ENCODE results near the gene RPLP2.
A peak's percentile ranks its signal among the peaks of the same experiment; 100 is the strongest.

RPLP2 gene

DNA sequence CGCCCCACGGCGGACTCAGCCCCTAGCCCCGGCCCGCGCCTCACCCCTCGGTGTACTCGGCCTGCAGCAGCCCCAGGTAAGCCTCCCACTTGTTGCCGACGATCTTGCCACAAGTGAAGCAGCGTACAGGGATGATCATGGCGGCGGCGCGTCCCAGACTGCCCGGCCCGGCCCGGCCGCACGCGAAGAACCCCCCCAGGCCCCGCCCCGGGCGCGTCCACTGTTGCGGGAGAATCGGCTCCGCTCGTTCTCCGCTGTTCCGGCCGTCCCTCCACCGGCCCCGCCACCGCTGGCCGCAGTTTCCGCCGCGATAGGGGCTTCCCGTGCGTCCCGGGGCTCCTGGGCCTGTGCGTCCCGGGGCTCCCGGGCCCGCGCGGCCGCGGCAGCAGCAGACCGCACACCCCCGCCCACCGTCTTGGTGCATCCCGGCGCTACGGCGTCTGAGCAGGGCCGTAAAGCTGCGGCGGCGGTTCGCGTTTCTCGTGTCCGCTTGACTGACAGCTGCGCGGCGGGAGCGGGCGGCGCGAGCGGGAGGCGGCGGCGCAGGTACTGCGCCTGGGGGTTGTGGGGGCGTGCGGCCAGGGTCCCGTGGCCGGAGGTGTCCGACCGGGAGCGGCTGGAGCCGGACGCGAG lies 32.7 kb downstream of the RPLP2 start, which contains the start of the genes POLR2L and TSPAN4:
Gene POLR2L (minus strand): TSS at position 160 of the 633 bp plus-strand sequence. CDS start 21 bp downstream, at position 139.
Gene TSPAN4 (plus strand): TSS at position 483 of the 633 bp plus-strand sequence. CDS start 7,453 bp downstream, outside the sequence.
- H3K27ac ChIP-seq: peak within 1 kb of the TSS; percentile 91 to 100 (median 98)
- peak within 1 kb of the TSS; percentile 70 to 99 (median 86) for H3K4me3 ChIP-seq

DNA sequence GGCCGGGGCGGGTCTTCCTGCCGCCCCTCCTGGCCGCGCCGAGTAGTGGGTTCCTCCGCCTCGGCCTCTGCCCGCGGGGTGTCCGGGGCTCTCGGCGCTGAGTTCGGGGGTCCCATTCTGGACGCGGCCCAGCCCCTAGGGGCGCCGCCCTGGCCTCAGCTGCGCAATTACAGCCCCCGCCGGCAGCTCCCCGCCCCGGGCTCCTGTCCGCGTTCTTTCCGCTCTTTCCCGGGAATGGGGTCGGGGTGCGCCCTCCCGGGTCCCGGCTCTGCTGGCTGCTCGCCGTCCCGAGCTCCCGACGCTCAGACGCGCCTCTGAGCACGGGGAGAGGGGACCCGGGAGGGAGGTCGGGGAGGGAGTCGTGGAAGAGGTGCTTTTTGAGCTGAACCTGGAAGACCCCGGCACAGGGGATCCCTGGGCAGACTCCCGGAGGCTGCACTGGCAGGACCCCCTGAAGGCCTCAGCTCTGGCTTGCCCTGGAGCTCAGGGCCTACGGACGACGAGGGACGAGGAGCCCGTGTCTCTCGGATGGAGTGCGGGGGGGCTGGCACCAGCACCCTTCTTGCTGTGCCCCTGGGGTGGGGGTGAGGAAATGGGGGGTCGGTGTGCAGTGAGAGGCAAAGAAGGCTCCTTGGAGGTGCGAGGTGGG lies 33.4 kb downstream of the RPLP2 start:
- H3K27ac ChIP-seq: peak overlapping the region; percentile 91 to 100 (median 98)
- H3K4me3 ChIP-seq: peak overlapping the region; percentile 70 to 99 (median 86)

DNA sequence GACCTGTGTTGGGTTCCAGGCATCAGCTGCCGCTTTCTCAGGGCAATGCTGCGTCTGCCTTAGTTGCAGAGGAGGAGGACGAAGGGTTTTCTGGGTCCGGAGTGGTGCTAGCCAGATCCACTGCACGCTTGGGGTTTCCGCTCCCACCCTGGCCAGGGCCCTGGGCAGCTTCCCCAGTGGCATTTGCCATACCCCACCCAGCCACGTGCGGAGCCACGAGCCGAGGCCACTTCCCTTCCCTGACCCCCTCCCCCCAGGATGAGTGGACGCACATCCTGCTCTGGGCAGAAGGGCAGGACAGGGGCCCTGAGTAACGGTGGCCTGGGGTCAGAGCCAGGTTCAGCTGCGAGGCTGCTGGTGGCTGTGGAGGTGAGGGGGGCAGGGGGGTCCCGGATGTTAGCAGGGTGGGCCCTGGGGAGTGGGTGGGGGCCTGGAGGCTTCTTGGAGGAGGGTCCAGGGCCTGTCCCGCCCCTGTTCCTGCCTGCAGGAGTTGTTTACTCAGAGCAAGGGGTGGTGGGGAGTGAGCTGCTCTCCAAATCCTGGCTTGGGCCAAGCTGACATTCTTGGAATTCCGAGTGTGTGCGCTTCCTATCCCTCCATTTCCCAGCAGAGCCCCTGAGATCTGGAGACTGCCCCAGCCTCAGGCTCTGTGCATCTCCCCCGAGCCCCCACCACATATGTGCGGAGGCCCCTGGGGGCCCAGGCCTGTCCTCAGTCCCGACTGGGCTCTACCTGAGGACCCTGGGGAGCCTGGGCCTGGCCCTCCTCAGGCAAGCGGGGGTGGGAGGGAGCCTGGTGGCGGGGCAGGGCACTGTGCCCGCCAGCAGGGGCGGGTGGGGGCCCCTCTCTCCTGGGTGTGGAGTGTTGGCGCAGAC lies 34.3 kb downstream of the RPLP2 start:
- Histone ChIP-seq H3K4me3 (peak overlapping the region; percentile 70 to 99 (median 86)), H3K27ac (peak overlapping the region; percentile 91 to 100 (median 98))

DNA sequence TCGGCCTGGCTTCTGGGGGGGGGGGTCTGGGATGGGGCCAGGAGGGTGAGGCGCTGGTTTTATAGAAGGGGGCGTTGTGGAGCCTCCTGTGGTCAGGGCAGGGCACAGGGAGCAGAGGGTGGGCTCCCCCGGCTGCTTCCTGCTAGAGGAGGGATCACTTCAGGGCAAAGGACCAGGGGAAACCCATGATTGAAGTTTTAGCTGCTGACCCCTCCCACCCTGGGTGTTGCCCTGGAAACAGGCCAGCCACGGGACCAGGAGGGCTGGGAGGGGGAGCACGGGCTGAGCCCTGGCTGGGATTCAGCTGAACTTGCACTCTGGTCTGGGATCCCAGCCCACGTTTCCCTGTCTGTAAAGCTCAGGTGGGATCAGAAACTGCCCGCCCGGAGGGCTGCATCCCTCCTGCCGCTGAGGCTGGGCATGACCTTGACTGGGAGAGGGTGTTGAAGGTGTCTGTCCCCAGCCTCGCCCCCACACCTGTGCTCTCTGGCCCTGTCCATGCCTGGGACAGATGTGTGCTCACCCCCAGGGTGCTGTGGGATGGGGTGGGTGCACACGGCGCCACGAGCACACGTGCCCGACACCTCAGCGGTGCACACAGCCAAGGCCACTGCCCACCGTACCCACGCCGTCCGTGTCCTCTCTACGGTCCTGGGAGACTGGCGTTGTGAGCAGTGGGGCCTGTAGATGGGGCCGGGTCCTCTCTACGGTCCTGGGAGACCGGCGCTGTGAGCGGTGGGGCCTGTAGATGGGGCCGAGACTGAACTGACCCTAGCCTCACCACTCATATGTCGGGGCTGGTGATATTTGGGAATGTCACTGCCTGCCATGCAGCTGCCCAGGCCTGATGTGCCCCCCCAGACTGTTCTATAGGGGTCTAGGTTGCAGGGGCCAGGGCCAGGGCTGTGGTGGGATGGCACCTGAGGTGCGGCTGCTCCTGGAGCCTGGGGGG lies 35.2 kb downstream of the RPLP2 start:
- Histone ChIP-seq H3K27ac (peak overlapping the region; percentile 91 to 100 (median 98)), H3K4me3 (peak overlapping the region; percentile 70 to 99 (median 86))

DNA sequence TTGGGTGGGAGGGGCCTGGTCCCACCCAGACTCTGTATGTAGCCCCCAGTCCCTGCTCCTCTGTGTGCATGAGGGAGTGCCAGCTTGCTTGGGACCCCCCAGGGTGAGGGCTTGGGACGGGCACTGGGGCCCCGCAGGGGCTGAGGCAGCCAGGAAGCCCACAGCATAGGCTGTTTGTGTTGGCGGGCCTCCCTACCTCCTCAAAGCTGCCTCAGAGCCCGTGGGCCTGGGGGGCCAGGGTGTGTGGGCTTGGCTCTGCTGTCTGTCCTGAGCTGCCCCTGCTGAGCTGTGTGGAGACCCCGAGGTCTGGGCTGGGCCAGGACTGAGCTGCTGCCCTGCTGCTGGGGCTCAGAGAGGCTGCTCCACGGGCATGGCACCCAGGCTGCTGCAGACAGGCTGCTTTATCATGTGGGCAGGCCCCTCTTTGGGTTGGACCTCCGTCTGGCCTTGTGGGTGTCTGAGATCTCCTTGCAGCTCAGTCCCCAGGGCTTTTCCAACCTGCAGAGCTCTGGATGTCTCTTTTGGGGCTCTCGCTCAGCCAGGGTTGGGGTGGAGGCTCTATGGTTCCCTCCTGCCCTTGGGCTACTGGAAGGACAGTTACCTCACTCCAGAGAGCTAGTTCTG lies 36.2 kb downstream of the RPLP2 start:
- Histone ChIP-seq H3K27ac (peak overlapping the region in 17 of 21 experiments; percentile 8 to 100 (median 98)), H3K4me3 (peak overlapping the region in 2 of 7 experiments; percentile 78 to 95)

DNA sequence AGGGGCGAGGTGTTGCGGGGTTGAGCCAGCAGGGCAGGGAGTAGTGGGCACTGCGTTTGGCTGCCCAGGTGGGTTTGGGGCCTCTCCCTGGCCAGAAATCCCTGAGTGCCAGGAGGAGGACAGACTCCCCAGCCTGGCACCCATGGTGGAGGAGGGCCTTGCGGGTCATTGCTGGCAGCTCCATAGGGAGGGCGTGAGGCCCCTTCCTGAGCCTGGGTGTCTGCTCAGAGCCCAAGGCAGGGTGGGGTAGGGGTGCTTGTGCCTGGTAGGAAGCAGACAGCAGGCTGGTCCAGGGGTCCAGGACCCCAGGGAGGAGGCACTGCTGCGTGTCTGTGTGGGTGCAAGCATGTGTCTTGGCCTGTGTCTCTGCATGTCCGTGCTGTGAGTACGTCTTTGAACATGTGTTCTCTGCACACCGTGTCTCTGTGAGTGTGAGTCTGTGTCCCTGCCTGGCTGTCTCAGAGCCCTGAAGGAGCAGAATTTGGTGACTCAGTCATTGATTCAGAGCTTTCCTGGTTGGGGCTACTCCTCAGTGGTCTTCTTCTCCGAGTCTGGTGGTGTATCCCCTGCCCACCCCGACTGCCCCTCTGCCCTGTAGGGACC lies 36.8 kb downstream of the RPLP2 start:
- Histone ChIP-seq H3K27ac (peak overlapping the region in 13 of 21 experiments; percentile 8 to 100 (median 99)), H3K4me3 (no peak overlapping the region)

DNA sequence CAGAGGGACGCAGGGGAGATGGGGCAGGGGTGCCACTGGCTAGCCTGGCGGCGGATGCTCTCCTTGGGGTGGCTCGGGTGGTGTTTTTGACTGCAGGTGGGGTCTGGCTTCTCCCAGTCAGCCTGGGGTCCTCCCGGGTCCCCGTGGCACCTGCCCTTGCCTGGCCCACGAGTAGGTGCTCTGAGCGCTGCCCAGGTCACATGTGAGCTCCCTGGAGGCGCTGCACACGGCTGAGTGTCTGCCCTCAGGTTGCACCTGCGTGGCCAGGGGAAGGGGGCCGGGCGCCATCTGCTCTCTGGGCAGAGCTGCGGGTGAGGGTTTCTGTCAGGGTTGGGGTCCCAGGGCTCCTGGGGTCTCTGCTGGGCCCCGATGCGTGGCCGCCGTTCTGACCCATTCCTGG lies 38.1 kb downstream of the RPLP2 start:
- Histone ChIP-seq H3K4me3 (no peak overlapping the region), H3K27ac (peak overlapping the region in 1 of 21 experiments; percentile 100)

DNA sequence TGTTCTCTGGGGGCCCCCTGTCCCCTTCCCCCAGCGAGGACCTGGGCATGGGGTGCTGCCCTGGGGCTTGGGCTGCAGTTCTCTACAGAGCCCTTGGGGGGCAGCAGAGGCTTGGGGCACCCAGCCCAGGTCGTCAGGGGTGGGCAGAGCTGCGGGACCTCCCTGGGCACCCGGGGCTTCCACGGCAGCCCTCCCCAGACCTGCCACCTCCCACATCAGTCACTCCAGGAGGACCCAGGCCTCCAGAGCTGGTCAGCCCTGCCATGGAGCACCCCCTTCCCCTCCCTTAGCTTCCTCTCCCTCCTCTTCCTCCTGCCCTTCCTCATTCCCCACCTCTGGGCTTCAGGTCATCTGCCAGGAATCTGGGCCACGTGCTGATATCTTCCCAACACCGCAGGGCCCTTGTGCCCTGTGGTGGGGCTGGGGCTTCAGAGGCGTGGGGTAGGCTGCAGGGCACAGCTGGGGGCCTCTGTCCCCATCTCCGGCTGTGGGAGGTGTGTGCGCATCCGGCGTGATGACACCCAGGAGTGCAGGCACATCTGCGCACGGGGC lies 38.7 kb downstream of the RPLP2 start:
- H3K27ac ChIP-seq: peak overlapping the region in 1 of 21 experiments; percentile 100

DNA sequence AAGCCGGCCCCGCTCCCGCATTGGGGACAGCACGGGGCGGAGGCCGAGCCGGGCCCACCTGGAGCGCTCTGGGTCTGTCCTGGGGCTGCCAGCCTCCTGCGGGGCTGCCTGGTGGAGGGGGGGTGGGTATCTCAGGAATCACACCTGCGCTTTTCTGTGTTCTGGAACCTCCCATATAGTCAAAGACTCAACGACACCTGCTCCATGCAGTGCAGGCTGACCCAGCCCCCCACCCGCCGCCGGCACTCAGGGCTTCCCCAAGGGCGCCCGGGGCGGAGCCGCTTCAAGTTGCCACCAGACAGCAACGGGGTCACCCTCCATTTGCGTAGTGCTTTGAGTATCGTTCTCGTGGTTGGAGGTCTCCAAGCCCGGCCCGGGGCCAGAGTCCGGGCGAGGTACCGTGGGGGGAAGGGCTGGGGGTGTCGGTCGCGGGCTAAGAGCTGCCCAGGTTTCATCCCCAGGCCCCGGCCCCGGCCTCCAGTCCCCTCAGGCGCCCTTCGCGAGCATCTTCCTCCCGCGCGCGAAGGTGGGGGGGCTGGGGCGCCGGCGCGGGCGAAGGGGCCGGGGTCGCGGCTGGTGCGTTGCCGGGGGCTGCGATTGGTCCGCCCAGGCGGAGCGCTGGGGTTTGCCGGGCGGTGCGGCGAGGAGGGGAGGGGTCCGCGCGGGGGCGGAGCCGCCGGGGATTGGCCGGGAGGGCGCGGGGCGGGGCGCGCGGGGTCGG lies 39.5 kb downstream of the RPLP2 start:
- peak overlapping the region; percentile 22 to 47 (median 40) for H3K4me3 ChIP-seq
- H3K27ac ChIP-seq: peak overlapping the region in 1 of 21 experiments; percentile 62

More for the DNA sequence above, 38.7 kb downstream of the RPLP2 start:
- peak overlapping the region in 3 of 7 experiments; percentile 22 to 47 (median 44) for H3K4me3 ChIP-seq

DNA sequence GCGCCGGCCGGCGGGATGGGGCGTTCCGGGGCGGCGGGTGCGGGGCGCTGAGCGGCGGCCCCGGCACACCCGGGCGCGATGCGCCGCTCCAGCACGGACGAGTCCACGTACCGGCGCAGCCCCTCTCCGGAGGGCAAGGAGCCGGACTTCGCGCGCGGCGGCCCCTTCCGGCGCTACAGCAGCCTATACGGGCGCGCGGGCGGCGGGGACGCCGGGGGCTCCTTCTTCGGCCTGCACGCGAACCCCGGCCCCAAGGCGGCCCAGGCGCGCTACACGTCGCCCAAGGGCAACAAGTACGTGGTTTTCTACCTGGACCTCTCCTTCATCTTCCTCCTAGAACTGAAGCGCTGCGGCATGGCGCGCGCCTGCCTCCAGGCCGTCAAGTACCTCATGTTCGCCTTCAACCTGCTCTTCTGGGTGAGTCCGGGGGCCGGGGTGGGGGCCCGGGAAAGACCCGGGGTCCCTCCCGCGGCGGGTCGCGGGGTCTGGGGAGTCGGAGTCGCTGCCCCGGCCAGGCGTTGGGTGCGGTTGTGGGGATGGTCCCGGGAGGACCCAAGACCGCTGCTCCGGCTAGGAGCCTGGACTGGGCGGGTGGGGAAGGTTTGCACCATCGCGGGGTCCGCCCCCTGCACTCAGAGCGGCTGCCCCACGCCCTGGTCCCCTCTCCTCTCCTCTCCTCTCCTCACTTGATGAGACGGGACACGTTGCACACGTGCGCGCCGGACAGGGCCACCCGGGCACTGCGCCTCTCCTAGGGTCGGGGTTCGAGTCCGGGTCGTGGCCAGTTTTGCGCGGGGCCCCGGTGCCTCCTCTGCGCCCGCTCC lies 40.4 kb downstream of the RPLP2 start:
- Histone ChIP-seq H3K27ac (peak overlapping the region in 1 of 21 experiments; percentile 25), H3K4me3 (peak overlapping the region in 4 of 7 experiments; percentile 29 to 47 (median 40))

DNA sequence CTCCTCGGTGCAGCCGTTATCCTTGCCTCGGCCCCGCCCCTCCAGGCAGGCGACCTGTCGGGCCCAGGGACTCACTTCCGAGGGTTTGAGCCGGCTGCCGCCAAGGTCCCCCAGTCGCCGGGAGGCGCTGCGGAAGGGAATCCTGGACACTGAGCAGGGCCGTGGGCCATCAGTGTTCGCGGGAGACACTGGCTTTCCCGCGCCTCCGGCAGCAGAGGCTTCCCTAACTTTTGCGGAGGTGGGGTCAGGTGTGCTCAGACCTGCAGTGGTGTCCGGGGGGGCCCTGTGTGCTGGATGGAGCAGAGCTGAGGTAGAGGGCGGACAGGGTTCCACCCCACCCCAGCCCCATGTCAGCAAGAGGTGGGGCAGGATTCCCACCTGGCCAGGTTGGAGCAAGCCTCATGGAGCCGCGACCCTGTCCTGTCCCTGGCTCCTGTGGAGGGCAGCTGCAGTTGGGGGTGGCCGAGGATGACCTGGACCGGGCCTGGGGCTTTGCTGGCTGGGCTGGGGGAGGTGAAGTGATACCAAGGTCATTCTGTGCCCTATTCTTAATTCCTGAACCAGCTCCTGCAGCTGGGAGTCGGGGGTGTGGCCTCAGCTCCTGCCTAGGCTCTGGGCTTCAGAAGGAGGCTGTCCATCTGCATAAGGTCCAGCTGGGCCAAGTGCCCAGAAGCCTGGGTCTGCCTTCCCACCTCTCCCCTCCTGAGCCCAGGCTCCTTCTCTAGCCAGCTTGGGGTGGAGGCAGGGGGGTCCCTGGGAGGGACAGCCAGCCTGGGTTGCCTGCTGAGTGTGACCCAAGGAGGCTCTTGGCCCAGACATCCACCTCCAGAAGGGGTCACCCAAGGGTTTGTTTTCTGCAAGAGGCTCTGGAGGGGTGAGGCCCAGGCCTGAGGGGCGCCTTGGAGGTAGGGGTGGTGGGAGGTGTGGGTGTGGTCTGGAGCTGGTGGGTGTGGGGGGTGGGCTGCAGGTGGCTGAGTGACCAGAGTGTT lies 41.3 kb downstream of the RPLP2 start:
- peak overlapping the region in 2 of 7 experiments; percentile 29 to 44 for H3K4me3 ChIP-seq
- H3K27ac ChIP-seq: no peak overlapping the region

DNA sequence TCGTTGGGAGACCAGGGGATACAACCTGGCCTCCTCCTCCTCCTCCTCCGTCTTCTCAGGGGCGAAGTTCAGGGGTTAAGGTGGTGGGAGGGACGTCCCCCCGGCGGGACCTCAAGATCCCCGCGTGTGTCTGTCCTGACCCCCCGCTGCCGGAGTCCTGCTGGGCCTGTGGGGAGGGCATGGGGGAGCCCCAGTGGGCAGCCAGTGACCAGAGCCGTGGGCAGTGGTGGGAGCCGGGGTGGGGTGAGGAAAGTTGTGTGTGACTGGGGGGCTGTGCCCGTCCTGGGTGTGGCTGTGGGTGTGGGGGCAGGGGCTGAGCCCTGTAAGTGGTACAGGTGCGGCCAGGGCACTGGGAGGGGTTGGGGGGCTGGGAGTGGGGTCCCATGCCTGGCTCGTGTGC lies 43.0 kb downstream of the RPLP2 start:
- Histone ChIP-seq H3K4me3 (no peak overlapping the region), H3K27ac (peak overlapping the region in 2 of 21 experiments; percentile 40 to 47)

DNA sequence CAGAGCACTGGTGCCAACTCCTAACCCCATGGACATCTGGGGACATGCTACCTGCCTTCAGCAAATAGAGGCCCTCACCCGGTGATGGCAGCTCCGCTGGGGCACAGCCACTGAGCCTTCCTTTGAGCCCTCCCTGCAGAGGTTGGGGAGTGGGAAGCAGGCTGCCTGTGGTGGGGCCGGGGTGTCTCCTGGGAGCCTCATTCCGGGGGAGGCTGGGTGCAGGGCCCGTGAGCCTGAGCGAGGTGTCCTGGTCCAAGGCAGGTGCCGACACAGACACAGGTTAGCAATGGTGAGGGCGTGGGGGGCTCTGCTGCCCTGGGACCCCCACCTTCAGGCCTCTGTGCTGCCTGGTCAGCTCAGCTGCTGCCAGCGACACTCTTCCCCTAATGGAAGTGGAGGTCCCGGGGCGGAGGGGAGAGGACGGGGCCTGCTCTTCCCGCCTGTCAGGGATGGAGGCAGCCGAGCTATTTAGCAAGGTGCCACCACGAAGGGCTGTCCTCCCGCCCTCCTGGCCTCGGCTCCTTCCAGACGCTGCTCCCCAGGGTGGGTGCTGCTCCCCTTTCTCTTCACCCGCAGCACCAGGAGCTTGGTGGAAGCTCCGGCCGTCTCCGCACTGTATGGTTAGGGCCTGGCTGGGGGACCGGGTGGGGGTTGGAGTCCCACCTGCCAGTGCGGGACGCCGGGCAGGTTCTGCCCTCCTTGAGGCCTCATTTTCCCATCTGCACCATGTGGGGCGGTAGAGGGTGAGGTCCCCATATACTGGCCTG lies 44.1 kb downstream of the RPLP2 start:
- peak overlapping the region in 1 of 21 experiments; percentile 14 for H3K27ac ChIP-seq
- H3K4me3 ChIP-seq: no peak overlapping the region
